ENCODE data around the gene ARL4D.
"Not testable (repeated sequence)": the region's sequence is repeated elsewhere in the genome, so short reads cannot be mapped to it uniquely, and the experiment has no call there.

The ARL4D gene

DNA sequence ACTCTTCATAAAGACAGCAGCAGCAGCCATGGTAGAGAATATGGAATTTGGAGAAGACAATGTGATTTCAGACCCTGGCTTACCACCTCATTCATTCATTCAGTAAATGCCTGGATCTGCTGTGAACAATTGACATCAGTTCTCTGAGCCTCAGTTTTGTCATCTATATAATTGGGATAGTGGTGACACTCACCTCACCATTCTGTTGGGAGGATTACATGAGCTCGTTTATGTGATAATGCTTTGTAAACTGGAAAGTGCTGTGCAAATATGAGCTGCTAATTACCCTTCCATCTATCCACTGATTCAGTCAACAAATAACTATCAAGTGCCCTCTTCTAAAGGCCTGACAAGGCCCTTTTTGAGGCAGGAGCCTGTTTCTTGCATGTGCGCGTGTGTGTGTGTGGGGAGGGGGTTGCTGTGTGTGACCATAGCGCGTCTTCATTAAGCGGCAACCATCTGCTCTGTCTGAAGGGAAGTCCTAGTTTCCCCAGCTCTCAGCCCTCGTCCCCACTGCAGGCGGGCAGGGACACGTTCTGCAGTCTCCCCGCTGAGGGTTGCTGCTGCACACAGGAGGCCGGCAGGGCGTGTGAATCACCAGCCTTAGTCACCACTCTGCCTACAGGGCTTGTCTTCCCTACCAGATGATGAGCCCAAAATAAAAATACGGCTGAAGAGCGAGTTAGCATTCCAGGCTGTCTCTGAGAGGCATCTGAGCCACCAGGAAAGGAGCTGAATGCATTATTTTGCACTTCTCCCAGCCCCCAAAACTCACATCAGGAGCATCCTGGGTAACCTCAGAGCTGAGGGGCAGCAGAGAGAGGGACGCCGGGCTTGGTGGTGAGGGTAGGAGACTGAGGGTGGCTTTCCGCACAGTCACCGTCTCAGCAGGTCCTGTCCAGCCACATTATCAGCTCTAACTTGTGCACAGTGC is 19.9 kb downstream of the ARL4D start:
- no peaks in the 10 kb centered on the region for H3K36me3 ChIP-seq (replicated peaks)
- DNase-seq, result peak; percentile 93
- H3K4me3 ChIP-seq (ENCODE audit: low read depth, low read length), result peak overlapping the region; percentile 34
- TF ChIP-seq, protein P1, sequence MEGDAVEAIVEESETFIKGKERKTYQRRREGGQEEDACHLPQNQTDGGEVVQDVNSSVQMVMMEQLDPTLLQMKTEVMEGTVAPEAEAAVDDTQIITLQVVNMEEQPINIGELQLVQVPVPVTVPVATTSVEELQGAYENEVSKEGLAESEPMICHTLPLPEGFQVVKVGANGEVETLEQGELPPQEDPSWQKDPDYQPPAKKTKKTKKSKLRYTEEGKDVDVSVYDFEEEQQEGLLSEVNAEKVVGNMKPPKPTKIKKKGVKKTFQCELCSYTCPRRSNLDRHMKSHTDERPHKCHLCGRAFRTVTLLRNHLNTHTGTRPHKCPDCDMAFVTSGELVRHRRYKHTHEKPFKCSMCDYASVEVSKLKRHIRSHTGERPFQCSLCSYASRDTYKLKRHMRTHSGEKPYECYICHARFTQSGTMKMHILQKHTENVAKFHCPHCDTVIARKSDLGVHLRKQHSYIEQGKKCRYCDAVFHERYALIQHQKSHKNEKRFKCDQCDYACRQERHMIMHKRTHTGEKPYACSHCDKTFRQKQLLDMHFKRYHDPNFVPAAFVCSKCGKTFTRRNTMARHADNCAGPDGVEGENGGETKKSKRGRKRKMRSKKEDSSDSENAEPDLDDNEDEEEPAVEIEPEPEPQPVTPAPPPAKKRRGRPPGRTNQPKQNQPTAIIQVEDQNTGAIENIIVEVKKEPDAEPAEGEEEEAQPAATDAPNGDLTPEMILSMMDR (IDR thresholded peaks at IDR 0.05; ENCODE audit: low read depth, low read length, missing control alignments), result peak; percentile 28
- no peaks in the 10 kb centered on the region for H3K27me3 ChIP-seq (replicated peaks)
- peak overlapping the region; percentile 65 for H3K27ac ChIP-seq
- in situ Hi-C loops (cut with HindIII; ENCODE audit: low pct_ligation_motif_present, low sequenced_read_pairs), result no loop called here

DNA sequence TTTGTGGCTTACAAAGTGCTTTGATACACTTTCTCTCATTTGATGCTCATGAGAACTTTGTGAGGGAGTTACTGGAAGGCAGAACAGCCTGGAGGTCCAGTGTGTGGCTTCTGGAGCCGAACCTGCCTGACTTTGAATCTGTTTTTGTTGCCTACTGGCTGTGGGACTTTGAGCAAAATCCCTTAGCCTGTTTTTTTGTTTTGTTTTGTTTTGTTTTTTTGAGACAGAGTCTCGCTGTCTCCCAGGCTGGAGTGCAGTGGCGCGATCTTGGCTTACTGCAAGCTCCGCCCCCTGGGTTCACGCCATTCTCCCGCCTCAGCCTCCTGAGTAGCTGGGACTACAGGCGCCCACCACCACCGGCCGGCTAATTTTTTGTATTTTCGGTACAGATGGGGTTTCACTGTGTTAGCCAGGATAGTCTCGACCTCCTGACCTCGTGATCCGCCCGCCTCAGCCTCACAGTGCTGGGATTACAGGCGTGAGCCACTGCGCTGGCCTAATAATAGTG is 20.6 kb downstream of the ARL4D start:
- peak overlapping the region; percentile 34 for H3K4me3 ChIP-seq (ENCODE audit: low read depth, low read length)
- in situ Hi-C loops (cut with HindIII; ENCODE audit: low pct_ligation_motif_present, low sequenced_read_pairs); H3K27me3 ChIP-seq (replicated peaks); DNase-seq; H3K36me3 ChIP-seq (replicated peaks): not testable (repeated sequence)
- H3K27ac ChIP-seq, result peak overlapping the region; percentile 65

DNA sequence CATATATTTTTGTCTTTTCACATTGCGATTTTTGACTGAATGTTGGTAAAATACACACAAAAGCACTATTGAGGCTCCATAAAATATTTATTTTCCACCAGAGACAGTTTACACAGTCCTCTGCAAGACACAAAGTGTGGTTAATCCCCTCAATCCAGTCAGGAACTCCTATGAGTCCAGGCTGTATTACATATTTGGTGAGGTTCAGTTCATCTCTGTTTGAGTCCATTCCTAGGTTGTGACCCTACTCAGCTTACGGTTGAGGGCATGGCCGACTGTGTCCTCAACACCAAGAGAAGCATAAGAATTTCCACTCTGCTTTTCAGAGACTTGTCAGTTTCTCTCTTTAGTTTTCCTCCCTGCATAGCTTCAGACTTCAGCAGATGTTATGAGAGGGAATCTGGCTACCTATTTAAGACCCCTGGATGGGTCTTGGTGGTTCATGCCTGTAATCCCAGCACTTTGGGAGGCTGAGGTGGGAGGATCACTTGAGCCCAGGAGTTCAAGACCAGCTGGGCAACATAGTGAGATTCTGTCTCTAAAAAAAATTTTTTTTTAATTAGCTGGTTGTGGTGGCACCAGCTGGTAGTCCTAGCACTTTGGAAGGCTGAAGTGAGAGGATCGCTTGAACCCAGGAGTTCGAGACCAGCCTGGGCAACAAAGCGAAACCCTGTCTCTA is 25.1 kb downstream of the ARL4D start:
- no peaks in the 10 kb centered on the region for H3K27me3 ChIP-seq (replicated peaks)
- TF ChIP-seq, protein P1 (IDR thresholded peaks at IDR 0.05; ENCODE audit: low read depth, low read length, missing control alignments), result no peak
- H3K36me3 ChIP-seq (replicated peaks), result no peaks in the 10 kb centered on the region
- no peak for DNase-seq
- in situ Hi-C loops (cut with HindIII; ENCODE audit: low pct_ligation_motif_present, low sequenced_read_pairs), result no loop called here
- no peak overlapping the region for H3K27ac ChIP-seq
- H3K4me3 ChIP-seq (ENCODE audit: low read depth, low read length), result no peak overlapping the region

DNA sequence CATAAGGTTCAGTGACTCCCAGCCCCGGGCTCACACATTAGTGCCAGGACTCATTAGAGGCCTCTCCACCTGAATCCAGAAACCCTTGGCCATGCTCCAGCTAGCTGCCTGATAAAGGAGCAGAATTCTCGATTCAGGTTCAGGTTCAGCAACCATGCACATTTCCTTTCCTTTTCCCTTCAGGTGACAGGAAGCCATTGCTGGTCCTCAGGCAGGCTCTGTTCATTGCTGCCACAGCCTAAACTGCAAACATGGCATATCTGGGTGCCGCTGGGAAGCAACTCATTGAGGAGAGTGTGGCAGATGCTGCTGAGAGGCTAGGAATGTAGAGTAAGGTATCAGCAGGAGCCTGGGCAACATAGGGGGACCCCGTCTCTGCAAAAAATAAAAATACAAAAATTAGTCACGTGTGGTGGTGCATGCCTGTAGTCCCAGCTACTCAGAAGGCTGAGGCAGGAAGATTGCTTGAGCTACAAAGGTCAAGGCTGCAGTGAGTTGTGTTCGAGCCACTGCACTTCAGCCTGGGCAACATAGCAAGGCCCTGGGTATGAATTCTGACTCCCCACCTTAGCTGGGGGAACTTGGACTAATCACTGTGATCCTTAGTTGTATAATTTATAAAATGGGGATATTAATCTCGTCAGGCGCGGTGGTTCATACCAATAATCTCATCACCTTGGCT is 28.7 kb downstream of the ARL4D start:
- Histone ChIP-seq H3K27me3 (replicated peaks) (no peaks in the 10 kb centered on the region), H3K4me3 (ENCODE audit: low read depth, low read length) (no peak overlapping the region), H3K27ac (no peak overlapping the region), H3K36me3 (replicated peaks) (no peaks in the 10 kb centered on the region)
- DNase-seq, result no peak
- TF ChIP-seq, protein P1 (IDR thresholded peaks at IDR 0.05; ENCODE audit: low read depth, low read length, missing control alignments), result no peak
- in situ Hi-C loops (cut with HindIII; ENCODE audit: low pct_ligation_motif_present, low sequenced_read_pairs), result no loop called here

DNA sequence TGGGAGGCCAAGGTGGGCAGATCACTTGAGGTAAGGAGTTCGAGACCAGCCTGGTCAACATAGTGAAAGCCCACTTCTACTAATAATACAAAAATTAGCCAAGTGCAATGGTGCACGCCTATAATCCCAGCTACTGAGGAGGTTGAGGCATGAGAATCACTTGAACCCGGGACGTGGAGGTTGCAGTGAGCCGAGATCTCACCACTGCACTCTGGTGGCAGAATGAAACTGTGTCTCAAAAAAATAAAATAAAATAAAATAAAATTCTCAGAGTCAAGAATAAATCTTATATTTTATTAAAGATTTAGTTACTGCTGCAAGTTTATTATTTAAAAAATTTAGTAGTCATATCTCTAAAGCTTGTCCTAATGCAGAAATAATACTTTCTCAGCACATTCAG is 29.7 kb downstream of the ARL4D start:
- Histone ChIP-seq H3K4me3 (ENCODE audit: low read depth, low read length) (no peak overlapping the region), H3K36me3 (replicated peaks) (no peaks in the 10 kb centered on the region), H3K27ac (no peak overlapping the region), H3K27me3 (replicated peaks) (no peaks in the 10 kb centered on the region)
- in situ Hi-C loops (cut with HindIII; ENCODE audit: low pct_ligation_motif_present, low sequenced_read_pairs), result no loop called here
- TF ChIP-seq, protein P1 (IDR thresholded peaks at IDR 0.05; ENCODE audit: low read depth, low read length, missing control alignments), result peak; percentile 44
- no peak for DNase-seq
